Medulla oblongata (tissue), 1 donor: Measurements from ENCODE around the gene SULT6B1.
"Not testable (repeated sequence)": the region's sequence is repeated elsewhere in the genome, so short reads cannot be mapped to it uniquely, and the experiment has no call there.

Source experiments
- DNase-seq: peaks from one replicate; pipeline ENCODE4 v3.0.0-alpha.2; 2015; ENCODE audit errors: extremely low spot score

Gene SULT6B1

GRCh38 chr2:37195862-37196319 lies 7.4 kb upstream of the SULT6B1 start:
- not testable (repeated sequence) for DNase-seq

GRCh38 chr2:37192551-37192950 lies 4.1 kb upstream of the SULT6B1 start:
- no peak for DNase-seq

DNA sequence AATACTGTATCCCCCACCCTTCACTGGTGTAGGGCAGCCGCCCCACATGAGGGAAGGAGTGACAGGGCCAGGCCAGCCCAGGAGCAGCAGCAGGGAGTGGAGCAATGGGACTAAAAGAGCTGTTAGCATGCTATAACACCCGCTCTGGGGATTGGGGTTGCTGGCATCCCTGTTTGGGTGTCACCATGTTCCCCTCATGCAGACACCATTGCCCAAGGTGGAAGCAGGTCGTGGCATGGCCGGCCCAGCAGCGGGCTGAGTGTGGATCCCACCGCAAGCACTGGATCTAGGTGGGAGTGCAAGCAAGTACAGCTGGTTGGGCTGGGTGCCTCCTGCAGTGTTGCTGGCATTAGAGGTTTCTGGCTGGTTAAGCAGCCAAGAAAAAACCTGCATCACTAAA lies 3.3 kb upstream of the SULT6B1 start:
- DNase-seq: no peak

GRCh38 chr2:37191253-37191652 lies 2.8 kb upstream of the SULT6B1 start:
- DNase-seq: no peak

GRCh38 chr2:37190290-37190689 lies 1.8 kb upstream of the SULT6B1 start:
- DNase-seq: no peak

- peak; percentile 17 for DNase-seq
These were observed 1.1 kb upstream of the SULT6B1 start for GRCh38 chr2:37189452-37190153.

GRCh38 chr2:37181726-37182684 lies 6.5 kb downstream of the SULT6B1 start:
- no peak for DNase-seq

DNA sequence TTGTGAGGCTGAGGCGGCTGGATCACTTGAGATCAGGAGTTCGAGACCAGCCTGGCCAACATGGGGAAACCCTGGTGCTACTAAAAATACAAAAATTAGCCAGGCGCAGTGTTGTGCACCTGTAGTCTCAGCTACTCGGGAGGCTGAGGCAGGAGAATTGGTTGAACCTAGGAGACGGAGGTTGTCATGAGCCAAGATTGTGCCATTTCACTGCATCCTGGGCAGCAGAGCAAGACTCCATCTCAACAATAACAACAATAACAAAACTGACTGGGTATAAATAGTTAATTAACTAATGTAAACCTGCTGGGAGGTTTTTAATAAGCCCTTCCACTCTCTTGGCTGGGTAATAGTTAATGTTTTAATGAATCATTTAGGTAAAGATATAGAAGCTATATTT lies 7.8 kb downstream of the SULT6B1 start:
- DNase-seq: no peak

GRCh38 chr2:37180006-37180639 lies 8.3 kb downstream of the SULT6B1 start:
- DNase-seq: peak; percentile 57

DNA sequence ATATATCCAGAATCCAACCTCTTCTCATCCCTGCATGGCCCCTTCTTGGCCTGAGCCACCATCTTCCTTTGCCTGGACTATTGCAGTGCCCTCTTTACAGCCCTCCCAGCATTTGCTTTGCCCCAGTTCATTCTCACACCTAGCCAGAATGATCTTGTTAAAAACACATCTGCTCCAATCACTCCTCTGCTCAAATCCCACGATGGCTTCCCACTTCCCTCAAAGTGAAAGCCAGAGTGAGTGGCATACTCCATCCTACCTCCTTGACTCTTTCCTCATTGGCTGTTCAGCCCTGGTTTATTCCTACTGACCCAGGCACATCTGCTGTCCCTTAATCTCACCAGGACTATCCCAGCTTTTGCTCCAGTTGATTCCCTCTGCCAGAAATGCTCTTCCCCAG lies 14.7 kb downstream of the SULT6B1 start:
- no peak for DNase-seq

GRCh38 chr2:37171624-37171950 lies 16.9 kb downstream of the SULT6B1 start:
- DNase-seq: no peak

GRCh38 chr2:37168217-37168981 lies 20.1 kb downstream of the SULT6B1 start:
- DNase-seq: peak; percentile 39

- no peak for DNase-seq
These were observed 20.8 kb downstream of the SULT6B1 start for GRCh38 chr2:37167636-37168180.

DNA sequence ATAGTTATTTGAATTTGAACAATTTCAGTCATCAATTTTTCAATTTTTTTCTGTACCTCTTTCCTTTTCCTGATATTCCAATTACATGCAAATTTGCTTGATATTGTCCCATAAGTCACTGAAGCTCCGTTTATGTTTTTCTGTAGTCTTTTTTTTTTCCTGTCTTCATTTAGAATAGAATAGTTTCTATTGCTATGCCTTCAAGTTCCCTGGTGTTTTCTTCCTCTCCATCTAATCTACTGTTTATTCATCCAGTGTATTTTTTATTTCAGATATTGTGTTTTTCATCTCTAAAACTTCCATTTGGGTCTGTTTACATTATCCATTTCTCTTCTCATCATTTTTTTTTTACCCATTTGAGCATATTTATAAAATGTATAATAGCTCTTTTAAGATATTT lies 23.7 kb downstream of the SULT6B1 start:
- DNase-seq: no peak

GRCh38 chr2:37156857-37157714 lies 31.4 kb downstream of the SULT6B1 start, which contains the start of gene EIF2AK2:
TSS of gene EIF2AK2 (minus strand) at chr2:37156980. CDS start at chr2:37147806, 9,174 bp downstream.
- peak; percentile 74 for DNase-seq

DNA sequence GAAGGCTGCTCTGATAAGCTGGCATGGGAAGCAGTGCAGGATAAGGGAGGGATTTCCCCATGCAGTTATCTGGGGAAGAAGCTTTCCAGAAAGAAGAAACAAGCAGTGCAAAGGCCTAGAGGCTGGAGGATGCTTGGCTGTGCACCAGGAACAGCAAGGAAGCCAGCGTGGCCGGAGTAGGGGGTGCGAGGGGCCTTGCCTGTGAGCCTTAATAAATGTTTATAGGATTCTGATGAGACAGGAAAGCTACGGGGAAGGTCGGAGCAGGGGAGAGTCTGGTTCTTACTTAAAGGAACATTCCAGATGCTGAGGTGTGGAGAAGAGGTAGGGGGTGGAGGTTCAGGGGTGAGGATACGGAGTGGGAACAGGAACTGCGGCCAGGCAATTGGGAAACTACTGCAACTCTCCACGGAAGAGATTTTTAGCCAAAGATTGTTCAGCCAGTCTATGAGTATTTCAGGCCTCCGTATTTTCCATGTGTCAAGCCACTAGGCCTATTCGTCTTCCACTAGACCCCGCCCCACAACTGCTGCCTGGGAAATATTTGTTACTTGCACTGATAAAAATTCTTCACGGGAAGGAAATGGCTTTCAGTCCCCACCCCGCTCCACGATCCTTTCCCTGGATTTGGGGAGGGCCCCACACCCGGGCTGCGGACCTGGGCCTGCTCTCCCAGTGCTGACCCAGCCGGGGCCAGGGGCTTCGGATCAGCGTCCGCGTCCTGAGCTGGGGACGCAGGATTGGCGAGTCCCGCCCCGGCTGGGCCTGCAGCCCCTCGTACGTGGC lies 32.2 kb downstream of the SULT6B1 start:
- peak; percentile 37 for DNase-seq

DNA sequence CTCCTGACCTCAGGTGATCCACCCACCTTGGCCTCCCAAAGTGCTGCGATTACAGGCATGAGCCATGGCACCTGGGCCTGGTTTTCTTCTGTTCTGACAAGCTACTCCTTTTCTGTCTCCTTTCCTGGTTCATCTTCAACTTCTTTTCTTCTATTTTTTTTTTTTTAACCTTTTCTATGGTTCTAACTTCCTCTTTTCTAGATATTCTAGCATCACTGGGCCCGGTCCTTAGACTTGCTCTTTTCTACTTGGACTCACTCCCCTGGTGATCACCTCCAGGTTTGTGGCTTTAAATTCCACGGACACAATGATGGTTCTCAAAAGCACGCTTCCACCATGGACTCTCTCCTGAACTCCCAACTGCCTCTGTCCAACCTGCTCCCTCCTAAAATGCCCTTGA lies 33.7 kb downstream of the SULT6B1 start:
- DNase-seq: no peak

DNA sequence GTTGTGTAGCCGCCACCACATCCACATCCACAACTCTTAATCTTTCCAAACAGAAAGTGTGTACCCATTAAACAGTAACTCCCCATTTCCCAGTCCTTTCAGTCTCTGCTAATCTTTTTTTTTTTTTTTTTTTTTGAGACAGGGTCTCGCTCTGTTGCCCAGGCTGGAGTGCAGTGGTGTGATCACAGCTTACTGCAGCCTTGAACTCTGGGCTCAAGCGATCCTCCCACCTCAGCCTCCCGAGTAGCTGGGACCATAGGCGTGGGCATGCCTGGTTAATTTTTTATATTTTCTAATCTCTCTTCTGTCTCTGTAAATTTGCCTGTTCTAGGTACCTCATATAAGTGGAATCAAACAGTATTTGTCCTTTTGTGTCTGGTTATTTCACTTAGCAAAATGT lies 35.2 kb downstream of the SULT6B1 start:
- no peak for DNase-seq

- DNase-seq: no peak
These were observed 38.7 kb downstream of the SULT6B1 start for GRCh38 chr2:37149626-37150322.
